HepG2 (cell line): ENCODE data around the gene PIP4K2B. TPM values are rescaled to one million over a fixed set of nuclear protein-coding genes. Genes with fewer than 3 reads are reported as not detected.

Experiments used
- ATF7-NPFF ChIP-seq: sonication (generic); formaldehyde crosslinking; IDR thresholded peaks from 2 replicates; pipeline ENCODE4 v1.8.1; 2023; ENCODE audit warnings: mild to moderate bottlenecking, low read depth, missing genetic modification reagents, moderate library complexity
- DNMT1 ChIP-seq: sonication (generic); formaldehyde crosslinking; IDR thresholded peaks from 2 replicates; pipeline ENCODE4 v1.5.1; 2020; ENCODE audit warnings: mild to moderate bottlenecking, missing genetic modification reagents
- KDM4B ChIP-seq: sonication (generic); formaldehyde crosslinking; IDR thresholded peaks from 2 replicates; pipeline ENCODE4 v1.4.0; 2020; ENCODE audit warnings: missing genetic modification reagents
- RBM39 ChIP-seq: fragments of 200-400 bp; formaldehyde crosslinking; IDR thresholded peaks from one replicate; pipeline ENCODE4 v1.6.1; 2018; ENCODE audit warnings: antibody characterized with exemption, mild to moderate bottlenecking, low read depth, low read length; ENCODE audit not compliant: poor library complexity, severe bottlenecking
- RXRB ChIP-seq: IDR thresholded peaks from 2 replicates; pipeline ENCODE4 v1.6.1; 2016; ENCODE audit warnings: borderline replicate concordance, missing genetic modification reagents, missing compliant biosample characterization
- SATB2 ChIP-seq: sonication (generic); formaldehyde crosslinking; IDR thresholded peaks from 2 replicates; pipeline ENCODE4 v1.5.0; 2020; ENCODE audit warnings: missing genetic modification reagents
- SP5 ChIP-seq: IDR thresholded peaks from 2 replicates; pipeline ENCODE4 v1.6.1; 2016; ENCODE audit warnings: low read depth, borderline replicate concordance
- TMF1 ChIP-seq: sonication (generic); formaldehyde crosslinking; IDR thresholded peaks from 2 replicates; pipeline ENCODE4 v1.8.1; 2022; ENCODE audit warnings: low read depth, missing genetic modification reagents
- ZNF841 ChIP-seq: sonication (generic); formaldehyde crosslinking; IDR thresholded peaks from 2 replicates; pipeline ENCODE4 v1.8.1; 2023; ENCODE audit warnings: missing genetic modification reagents, borderline replicate concordance
- polyA plus RNA-seq, 8 experiments: library from polyadenylated mRNA; depleted of rRNA in 3 of 8; stranded (reverse) in 7 of 8; unstranded in 1 of 8; fragments of >200 nt; fragmentation: Illumina TruSeq in 4 of 8; extraction: Trizol in 4 of 8; gene quantifications; 2 replicates each; pipeline versions ENCODE4 v1.2.1 to v1.2.3, GENCODE V29; 2011 to 2016; ENCODE audit warnings: low read depth in 4 of 8, missing spikeins in 1 of 8, mixed read lengths in 1 of 8; ENCODE audit not compliant: insufficient read depth in 1 of 8
- total RNA-seq, 5 experiments: library from RNA; depleted of rRNA; stranded (reverse); fragments of >200 nt; fragmentation: Illumina TruSeq; extraction: Trizol; gene quantifications; 2 replicates each; pipeline ENCODE4 v1.2.3, GENCODE V29; 2016; ENCODE audit warnings: low read depth in 1 of 5
- TF ChIP-seq, protein P1 (sequence below): sonication (generic); formaldehyde crosslinking; IDR thresholded peaks from 2 replicates; pipeline ENCODE4 v1.5.1; 2020; ENCODE audit warnings: mild to moderate bottlenecking, missing genetic modification reagents
- TF ChIP-seq, protein P2 (sequence below): IDR thresholded peaks from 2 replicates; pipeline ENCODE4 v1.6.1; 2016; ENCODE audit warnings: missing compliant biosample characterization, missing genetic modification reagents, borderline replicate concordance
- TF ChIP-seq, protein P3 (sequence below): sonication (generic); formaldehyde crosslinking; IDR thresholded peaks from 2 replicates; pipeline ENCODE4 v1.4.0; 2020; ENCODE audit warnings: missing genetic modification reagents
- TF ChIP-seq, protein P4 (sequence below): sonication (generic); formaldehyde crosslinking; IDR thresholded peaks from 2 replicates; pipeline ENCODE4 v1.4.0; 2020; ENCODE audit warnings: mild to moderate bottlenecking, missing genetic modification reagents

Gene PIP4K2B
- total and polyA plus RNA-seq, 2 of the 13 experiments (the other 11 are each of a cell fraction or from before 2014, with no cell fraction given), result 20.4 to 54.0 TPM

DNA sequence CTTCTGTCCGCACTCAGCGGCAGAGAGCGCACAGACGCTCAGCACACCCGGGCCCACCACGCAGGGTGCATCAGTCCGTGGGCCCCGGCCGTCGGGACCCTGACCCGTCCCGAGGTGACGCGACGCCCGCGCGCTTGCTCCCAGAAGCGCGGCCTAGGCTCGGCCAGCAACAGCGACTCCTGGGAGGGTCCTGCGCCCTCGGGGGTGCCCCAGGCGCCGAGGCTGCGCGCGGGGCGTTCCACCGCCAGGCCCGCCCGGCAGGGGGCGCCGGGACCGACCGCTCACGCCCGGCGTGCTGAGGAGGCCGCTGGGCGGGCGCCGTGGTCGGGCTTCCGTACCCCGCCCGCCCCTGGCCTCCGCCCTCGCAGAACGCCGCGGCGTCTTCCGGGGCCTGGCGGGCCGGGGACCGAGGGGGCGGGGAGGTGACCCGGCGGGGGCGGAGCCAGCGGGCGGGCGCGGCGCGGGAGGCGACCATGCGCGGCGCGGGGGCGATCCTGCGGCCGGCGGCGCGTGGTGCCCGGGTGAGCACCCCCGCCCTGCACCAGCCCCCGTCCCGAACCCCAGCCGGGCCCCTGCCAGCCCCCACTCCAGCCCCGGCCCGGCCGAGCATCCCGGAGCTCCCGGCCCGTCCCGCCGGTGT lies 69.3 kb downstream of the PIP4K2B start, which contains the start of gene CISD3 (continued):
- TF ChIP-seq, protein P1, sequence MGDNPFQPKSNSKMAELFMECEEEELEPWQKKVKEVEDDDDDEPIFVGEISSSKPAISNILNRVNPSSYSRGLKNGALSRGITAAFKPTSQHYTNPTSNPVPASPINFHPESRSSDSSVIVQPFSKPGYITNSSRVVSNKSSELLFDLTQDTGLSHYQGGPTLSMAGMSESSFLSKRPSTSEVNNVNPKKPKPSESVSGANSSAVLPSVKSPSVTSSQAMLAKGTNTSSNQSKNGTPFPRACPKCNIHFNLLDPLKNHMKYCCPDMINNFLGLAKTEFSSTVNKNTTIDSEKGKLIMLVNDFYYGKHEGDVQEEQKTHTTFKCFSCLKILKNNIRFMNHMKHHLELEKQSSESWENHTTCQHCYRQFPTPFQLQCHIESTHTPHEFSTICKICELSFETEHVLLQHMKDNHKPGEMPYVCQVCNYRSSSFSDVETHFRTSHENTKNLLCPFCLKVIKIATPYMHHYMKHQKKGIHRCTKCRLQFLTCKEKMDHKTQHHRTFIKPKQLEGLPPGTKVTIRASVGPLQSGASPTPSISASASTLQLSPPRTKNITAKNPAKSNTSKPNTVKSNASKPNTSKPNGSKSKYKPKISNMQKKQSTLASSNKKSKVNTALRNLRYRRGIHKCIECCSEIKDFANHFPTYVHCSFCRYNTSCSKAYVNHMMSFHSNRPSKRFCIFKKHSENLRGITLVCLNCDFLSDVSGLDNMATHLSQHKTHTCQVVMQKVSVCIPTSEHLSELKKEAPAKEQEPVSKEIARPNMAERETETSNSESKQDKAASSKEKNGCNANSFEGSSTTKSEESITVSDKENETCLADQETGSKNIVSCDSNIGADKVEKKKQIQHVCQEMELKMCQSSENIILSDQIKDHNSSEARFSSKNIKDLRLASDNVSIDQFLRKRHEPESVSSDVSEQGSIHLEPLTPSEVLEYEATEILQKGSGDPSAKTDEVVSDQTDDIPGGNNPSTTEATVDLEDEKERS (CRISPR knock-in tag), result 0 out of 2 replicates have a peak, but pooled peaks have one; percentile 4
- TF ChIP-seq ATF7-NPFF (peak; percentile 75), ZNF841 (CRISPR knock-in tag) (no peak), KDM4B (CRISPR knock-in tag) (no peak), DNMT1 (CRISPR knock-in tag) (no peak), SP5 (CRISPR knock-in tag) (peak; percentile 64; the same call in 1 of the 2 replicates), RXRB (CRISPR knock-in tag) (0 out of 2 replicates have a peak, but pooled peaks have one; percentile 3), SATB2 (CRISPR knock-in tag) (no peak), TMF1 (no peak), RBM39 (no peak)
- TF ChIP-seq, protein P2, sequence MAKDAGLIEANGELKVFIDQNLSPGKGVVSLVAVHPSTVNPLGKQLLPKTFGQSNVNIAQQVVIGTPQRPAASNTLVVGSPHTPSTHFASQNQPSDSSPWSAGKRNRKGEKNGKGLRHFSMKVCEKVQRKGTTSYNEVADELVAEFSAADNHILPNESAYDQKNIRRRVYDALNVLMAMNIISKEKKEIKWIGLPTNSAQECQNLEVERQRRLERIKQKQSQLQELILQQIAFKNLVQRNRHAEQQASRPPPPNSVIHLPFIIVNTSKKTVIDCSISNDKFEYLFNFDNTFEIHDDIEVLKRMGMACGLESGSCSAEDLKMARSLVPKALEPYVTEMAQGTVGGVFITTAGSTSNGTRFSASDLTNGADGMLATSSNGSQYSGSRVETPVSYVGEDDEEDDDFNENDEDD (CRISPR knock-in tag), result peak; percentile 80
- TF ChIP-seq, protein P3, sequence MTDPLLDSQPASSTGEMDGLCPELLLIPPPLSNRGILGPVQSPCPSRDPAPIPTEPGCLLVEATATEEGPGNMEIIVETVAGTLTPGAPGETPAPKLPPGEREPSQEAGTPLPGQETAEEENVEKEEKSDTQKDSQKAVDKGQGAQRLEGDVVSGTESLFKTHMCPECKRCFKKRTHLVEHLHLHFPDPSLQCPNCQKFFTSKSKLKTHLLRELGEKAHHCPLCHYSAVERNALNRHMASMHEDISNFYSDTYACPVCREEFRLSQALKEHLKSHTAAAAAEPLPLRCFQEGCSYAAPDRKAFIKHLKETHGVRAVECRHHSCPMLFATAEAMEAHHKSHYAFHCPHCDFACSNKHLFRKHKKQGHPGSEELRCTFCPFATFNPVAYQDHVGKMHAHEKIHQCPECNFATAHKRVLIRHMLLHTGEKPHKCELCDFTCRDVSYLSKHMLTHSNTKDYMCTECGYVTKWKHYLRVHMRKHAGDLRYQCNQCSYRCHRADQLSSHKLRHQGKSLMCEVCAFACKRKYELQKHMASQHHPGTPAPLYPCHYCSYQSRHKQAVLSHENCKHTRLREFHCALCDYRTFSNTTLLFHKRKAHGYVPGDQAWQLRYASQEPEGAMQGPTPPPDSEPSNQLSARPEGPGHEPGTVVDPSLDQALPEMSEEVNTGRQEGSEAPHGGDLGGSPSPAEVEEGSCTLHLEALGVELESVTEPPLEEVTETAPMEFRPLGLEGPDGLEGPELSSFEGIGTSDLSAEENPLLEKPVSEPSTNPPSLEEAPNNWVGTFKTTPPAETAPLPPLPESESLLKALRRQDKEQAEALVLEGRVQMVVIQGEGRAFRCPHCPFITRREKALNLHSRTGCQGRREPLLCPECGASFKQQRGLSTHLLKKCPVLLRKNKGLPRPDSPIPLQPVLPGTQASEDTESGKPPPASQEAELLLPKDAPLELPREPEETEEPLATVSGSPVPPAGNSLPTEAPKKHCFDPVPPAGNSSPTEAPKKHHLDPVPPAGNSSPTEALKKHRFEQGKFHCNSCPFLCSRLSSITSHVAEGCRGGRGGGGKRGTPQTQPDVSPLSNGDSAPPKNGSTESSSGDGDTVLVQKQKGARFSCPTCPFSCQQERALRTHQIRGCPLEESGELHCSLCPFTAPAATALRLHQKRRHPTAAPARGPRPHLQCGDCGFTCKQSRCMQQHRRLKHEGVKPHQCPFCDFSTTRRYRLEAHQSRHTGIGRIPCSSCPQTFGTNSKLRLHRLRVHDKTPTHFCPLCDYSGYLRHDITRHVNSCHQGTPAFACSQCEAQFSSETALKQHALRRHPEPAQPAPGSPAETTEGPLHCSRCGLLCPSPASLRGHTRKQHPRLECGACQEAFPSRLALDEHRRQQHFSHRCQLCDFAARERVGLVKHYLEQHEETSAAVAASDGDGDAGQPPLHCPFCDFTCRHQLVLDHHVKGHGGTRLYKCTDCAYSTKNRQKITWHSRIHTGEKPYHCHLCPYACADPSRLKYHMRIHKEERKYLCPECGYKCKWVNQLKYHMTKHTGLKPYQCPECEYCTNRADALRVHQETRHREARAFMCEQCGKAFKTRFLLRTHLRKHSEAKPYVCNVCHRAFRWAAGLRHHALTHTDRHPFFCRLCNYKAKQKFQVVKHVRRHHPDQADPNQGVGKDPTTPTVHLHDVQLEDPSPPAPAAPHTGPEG (CRISPR knock-in tag), result peak; percentile 97
- TF ChIP-seq, protein P4, sequence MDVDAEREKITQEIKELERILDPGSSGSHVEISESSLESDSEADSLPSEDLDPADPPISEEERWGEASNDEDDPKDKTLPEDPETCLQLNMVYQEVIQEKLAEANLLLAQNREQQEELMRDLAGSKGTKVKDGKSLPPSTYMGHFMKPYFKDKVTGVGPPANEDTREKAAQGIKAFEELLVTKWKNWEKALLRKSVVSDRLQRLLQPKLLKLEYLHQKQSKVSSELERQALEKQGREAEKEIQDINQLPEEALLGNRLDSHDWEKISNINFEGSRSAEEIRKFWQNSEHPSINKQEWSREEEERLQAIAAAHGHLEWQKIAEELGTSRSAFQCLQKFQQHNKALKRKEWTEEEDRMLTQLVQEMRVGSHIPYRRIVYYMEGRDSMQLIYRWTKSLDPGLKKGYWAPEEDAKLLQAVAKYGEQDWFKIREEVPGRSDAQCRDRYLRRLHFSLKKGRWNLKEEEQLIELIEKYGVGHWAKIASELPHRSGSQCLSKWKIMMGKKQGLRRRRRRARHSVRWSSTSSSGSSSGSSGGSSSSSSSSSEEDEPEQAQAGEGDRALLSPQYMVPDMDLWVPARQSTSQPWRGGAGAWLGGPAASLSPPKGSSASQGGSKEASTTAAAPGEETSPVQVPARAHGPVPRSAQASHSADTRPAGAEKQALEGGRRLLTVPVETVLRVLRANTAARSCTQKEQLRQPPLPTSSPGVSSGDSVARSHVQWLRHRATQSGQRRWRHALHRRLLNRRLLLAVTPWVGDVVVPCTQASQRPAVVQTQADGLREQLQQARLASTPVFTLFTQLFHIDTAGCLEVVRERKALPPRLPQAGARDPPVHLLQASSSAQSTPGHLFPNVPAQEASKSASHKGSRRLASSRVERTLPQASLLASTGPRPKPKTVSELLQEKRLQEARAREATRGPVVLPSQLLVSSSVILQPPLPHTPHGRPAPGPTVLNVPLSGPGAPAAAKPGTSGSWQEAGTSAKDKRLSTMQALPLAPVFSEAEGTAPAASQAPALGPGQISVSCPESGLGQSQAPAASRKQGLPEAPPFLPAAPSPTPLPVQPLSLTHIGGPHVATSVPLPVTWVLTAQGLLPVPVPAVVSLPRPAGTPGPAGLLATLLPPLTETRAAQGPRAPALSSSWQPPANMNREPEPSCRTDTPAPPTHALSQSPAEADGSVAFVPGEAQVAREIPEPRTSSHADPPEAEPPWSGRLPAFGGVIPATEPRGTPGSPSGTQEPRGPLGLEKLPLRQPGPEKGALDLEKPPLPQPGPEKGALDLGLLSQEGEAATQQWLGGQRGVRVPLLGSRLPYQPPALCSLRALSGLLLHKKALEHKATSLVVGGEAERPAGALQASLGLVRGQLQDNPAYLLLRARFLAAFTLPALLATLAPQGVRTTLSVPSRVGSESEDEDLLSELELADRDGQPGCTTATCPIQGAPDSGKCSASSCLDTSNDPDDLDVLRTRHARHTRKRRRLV, result no peak
